Stomach (tissue), 9 donors: ENCODE results near the gene CDC34. TPM values are rescaled to one million over a fixed set of nuclear protein-coding genes. Genes with fewer than 3 reads are reported as not detected.

ENCODE experiments used
- DNase-seq, 2 donors: peaks; one replicate each; pipeline versions ENCODE4 v3.0.0 to v3.0.0-alpha.2; 2013 to 2019
- H3K27ac ChIP-seq, 5 donors: fragments of 200-600 bp in 4 of 5; sonication (generic) in 4 of 5; one replicate each; pipeline ENCODE4 v1.5.1; 2013 to 2019; ENCODE audit warnings: mild to moderate bottlenecking in 1 of 5, moderate library complexity in 1 of 5
- H3K27me3 ChIP-seq, 3 donors: fragments of 200-600 bp; sonication (generic); one replicate each; pipeline ENCODE4 v1.5.1; 2017 to 2019; ENCODE audit warnings: mixed run types in 1 of 3
- H3K36me3 ChIP-seq, 4 donors: fragments of 200-600 bp; sonication (generic); 1 replicate in 3 of 4; 2 replicates in 1 of 4; pipeline ENCODE4 v1.5.1; 2016 to 2019
- H3K4me1 ChIP-seq, 4 donors: fragments of 200-600 bp; sonication (generic); one replicate each; pipeline ENCODE4 v1.5.1; 2016 to 2019
- H3K4me3 ChIP-seq, 4 donors: fragments of 200-600 bp; sonication (generic) in 3 of 4; one replicate each; pipeline ENCODE4 v1.5.1; 2016 to 2019; ENCODE audit warnings: mild to moderate bottlenecking in 1 of 4
- H3K9me3 ChIP-seq, 4 donors: fragments of 200-600 bp; sonication (generic); one replicate each; pipeline ENCODE4 v1.5.1; 2016 to 2019
- EP300 ChIP-seq: sonication (generic); formaldehyde crosslinking; IDR thresholded peaks from one replicate; pipeline ENCODE4 v1.6.1; 2017; ENCODE audit warnings: antibody characterized with exemption
- POLR2A ChIP-seq, 4 donors: fragments of 450-650 bp; IDR thresholded peaks; one replicate each; pipeline ENCODE4 v1.6.1; 2016; ENCODE audit warnings: antibody characterized with exemption in 4 of 4, control low read depth in 2 of 4, mild to moderate bottlenecking in 1 of 4, moderate library complexity in 1 of 4
- POLR2AphosphoS5 ChIP-seq, 3 donors: sonication (generic); formaldehyde crosslinking; IDR thresholded peaks; one replicate each; pipeline ENCODE4 v1.6.1; 2016; ENCODE audit warnings: antibody characterized with exemption in 3 of 3
- WGBS, 5 donors: extraction: QIAGEN DNeasy Blood & Tissue Kit in 3 of 5; methylation state at CpG; one replicate each; pipeline versions ENCODE4 v1.1.5 to v1.1.7; 2013 to 2018; 5-methylcytosine and 5-hydroxymethylcytosine counted together
- intact Hi-C: fragments of 100-400 bp; cut with DNase I; formaldehyde crosslinking; loops from one replicate; pipeline ENCODE4 v1.15.1; 2023; ENCODE audit warnings: low total_unique reads
- polyA plus RNA-seq, 3 donors: library from polyadenylated mRNA; stranded (reverse); fragments of 200-250 nt; gene quantifications; one replicate each; pipeline ENCODE4 v1.2.3, GENCODE V29; 2013
- total RNA-seq, 5 donors: library from RNA; depleted of rRNA; stranded (reverse); fragments of >200 nt; gene quantifications; one replicate each; pipeline versions ENCODE4 v1.1.0 to v1.2.3, GENCODE V29; 2014 to 2016
- TF ChIP-seq, protein P1 (sequence below), 7 experiments: fragments of 450-650 bp in 4 of 7; fragments of 200-600 bp in 3 of 7; sonication (generic) in 3 of 7; IDR thresholded peaks; one replicate each; pipeline ENCODE4 v1.5.1; 2016 to 2019; ENCODE audit warnings: antibody characterized with exemption in 7 of 7, control low read depth in 2 of 7, mild to moderate bottlenecking in 1 of 7
- donor health status: healthy with polysubstance abuse.
- donor health status: Bipolar disorder and iron deficiency.
- donor health status: healthy.

CDC34 gene
- total and polyA plus RNA-seq, 8 donors, result 26.1 to 503 (median 76.7) TPM

DNA sequence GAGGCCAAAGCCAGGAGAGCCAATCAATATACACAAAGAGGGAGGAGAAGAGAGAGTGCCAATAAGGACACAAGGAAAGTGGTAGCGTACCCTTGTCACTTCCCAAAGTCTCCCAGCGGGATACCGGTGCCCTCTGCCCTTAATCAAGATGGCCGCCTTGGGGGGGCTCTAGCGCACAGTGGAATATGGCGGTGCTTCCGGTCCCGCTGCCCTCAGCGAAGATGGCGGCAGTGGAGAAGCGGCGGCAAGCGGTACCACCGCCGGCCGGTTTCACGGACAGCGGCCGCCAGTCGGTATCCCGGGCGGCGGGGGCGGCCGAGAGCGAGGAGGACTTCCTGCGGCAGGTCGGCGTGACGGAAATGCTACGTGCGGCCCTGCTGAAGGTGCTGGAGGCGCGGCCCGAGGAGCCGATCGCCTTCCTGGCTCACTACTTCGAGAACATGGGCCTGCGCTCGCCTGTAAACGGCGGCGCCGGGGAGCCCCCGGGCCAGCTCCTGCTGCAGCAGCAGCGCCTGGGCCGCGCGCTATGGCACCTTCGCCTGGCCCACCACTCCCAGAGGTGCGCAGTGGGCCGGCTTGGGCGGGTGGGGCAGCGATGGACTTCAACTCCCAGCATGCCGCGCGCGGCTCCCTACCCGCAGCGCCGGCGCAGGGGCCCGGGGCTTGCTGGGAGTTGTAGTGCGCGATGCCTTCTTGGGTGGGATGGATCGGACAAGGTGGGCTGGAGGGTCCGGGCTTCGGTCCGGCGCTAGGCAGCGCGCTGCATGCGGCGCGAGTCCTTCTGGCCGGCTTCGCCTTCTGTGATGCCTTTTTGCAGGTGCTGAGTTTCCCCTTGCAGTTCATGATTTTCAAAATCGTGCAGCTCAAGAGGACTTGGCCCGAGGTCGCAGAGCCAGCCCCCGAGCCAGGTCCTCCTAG is 24.0 kb upstream of the CDC34 start, which contains the start of gene TPGS1:
Gene TPGS1, plus strand, starts transcription at position 212 of the 918 bp plus-strand sequence. Its CDS starts 10 bp downstream, at position 222.
- H3K36me3 ChIP-seq, result peaks cover 0 to 11% (median 4%) of the 10 kb centered on the region in 4 donors
- H3K27me3 ChIP-seq, result no peaks in the 10 kb centered on the region
- peaks cover 15 to 46% (median 34%) of the 10 kb centered on the region in 4 donors for H3K4me1 ChIP-seq
- TF ChIP-seq POLR2A (IDR thresholded peaks at IDR 0.05) (no peak), EP300 (peak; percentile 2), POLR2AphosphoS5 (IDR thresholded peaks at IDR 0.05) (peak; percentile 23 to 82 (median 65))
- TF ChIP-seq, protein P1, sequence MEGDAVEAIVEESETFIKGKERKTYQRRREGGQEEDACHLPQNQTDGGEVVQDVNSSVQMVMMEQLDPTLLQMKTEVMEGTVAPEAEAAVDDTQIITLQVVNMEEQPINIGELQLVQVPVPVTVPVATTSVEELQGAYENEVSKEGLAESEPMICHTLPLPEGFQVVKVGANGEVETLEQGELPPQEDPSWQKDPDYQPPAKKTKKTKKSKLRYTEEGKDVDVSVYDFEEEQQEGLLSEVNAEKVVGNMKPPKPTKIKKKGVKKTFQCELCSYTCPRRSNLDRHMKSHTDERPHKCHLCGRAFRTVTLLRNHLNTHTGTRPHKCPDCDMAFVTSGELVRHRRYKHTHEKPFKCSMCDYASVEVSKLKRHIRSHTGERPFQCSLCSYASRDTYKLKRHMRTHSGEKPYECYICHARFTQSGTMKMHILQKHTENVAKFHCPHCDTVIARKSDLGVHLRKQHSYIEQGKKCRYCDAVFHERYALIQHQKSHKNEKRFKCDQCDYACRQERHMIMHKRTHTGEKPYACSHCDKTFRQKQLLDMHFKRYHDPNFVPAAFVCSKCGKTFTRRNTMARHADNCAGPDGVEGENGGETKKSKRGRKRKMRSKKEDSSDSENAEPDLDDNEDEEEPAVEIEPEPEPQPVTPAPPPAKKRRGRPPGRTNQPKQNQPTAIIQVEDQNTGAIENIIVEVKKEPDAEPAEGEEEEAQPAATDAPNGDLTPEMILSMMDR (IDR thresholded peaks at IDR 0.05), result no peak
- H3K27ac ChIP-seq, result peak within 1 kb of the TSS; percentile 91 to 98 (median 96)
- peak within 1 kb of the TSS; percentile 77 to 100 (median 100) for H3K4me3 ChIP-seq
- WGBS, 5 donors, result 0 to 6% (median 1%) methylated on average over 8 to 81 of the region's 81 CpGs
- intact Hi-C loops, result no loop called here
- peak; percentile 78 to 92 for DNase-seq
- no peaks in the 10 kb centered on the region for H3K9me3 ChIP-seq

DNA sequence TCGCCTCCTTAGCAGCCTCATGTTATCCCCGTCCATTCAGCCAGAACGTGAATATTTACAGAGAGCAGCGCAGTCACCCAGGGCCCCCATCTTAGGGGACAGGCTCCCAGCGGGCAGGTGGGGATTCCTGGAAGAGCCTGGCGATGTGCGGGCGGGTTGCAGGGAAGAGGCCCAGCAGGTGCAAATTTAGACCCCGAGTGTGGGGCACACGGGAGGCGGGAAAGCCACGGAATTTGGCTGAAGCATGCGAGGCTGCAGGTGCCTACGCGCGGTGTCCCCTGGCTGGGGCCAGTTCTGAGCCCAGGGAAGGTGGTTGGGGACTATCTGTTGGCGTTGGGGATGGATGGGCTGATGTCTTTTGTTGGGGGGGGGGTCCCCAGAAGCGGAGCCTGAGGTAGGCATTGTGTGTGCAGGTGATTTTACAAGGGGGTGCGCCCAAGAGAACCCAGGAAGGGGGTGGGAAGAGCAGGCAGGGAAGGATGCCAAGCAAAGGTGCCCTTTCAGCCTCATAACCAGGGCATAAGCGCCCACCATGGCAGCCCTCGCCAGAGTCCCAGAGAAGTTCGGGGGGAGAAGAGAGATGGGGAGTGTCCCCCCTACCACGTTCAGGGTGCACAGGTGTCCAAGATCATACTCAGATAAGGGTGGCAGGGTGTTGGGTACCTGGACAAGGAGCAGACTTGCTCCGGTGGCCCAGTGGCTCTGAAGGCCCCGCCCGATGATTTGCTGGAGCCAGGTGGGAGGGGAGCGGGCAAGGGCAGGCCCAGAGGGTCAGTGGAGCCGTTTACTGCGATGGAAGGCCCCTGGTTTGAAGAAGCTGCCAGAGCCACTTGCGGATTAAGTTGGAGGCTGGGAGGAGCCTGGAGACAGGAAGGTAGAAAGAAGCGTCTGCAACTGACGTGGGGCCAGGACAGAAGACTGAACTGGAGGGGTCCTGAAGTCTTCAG is 23.1 kb upstream of the CDC34 start:
- peaks cover 15 to 54% (median 41%) of the 10 kb centered on the region in 4 donors for H3K4me1 ChIP-seq
- TF ChIP-seq POLR2AphosphoS5 (IDR thresholded peaks at IDR 0.05) (no peak), POLR2A (IDR thresholded peaks at IDR 0.05) (no peak), EP300 (no peak)
- TF ChIP-seq, protein P1 (IDR thresholded peaks at IDR 0.05), result no peak
- WGBS, 5 donors, result 48 to 62% (median 55%) methylated on average over 26 to 32 of the region's 32 CpGs
- H3K27ac ChIP-seq, result peak overlapping the region in 2 of 5 donors; percentile 96 to 98
- DNase-seq, result no peak
- H3K36me3 ChIP-seq, result peaks cover 0 to 11% (median 4%) of the 10 kb centered on the region in 4 donors
- H3K4me3 ChIP-seq, result peak overlapping the region; percentile 77 to 100 (median 100)
- H3K27me3 ChIP-seq, result no peaks in the 10 kb centered on the region
- intact Hi-C loops, result no loop called here
- no peaks in the 10 kb centered on the region for H3K9me3 ChIP-seq

DNA sequence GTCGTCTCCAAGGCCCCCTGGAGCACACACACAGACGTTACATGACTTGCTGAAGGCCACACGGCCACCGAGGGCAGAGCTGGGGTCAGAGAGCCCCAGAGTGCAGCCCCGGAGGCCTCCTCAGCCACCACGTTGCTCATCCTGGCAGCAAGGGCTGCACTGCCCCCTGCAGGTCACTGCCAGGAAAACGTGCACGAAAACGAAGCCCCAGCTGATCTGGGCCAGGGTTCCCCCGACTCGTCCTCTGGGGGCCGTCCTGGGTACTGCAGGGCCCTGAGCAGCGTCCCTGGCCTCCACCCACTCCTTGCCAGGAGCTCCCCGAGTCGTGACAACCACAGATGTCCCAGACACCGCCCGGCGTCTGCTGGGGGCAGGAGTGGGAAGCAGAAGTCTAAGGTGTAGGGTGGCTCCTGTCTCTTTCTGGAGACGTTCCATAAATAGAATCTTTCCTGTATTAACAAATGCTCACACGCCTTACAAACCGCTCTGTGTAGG is 20.9 kb upstream of the CDC34 start:
- Histone ChIP-seq H3K4me3 (peak overlapping the region; percentile 5 to 23 (median 20)), H3K27me3 (no peaks in the 10 kb centered on the region), H3K4me1 (peaks cover 15 to 52% (median 41%) of the 10 kb centered on the region in 4 donors), H3K9me3 (no peaks in the 10 kb centered on the region), H3K27ac (peak overlapping the region; percentile 42 to 80 (median 71)), H3K36me3 (peaks cover 0 to 11% (median 6%) of the 10 kb centered on the region in 4 donors)
- WGBS, 5 donors, result 18 to 28% (median 25%) methylated on average over 15 to 21 of the region's 21 CpGs
- TF ChIP-seq POLR2AphosphoS5 (IDR thresholded peaks at IDR 0.05) (peak in 1 of 3 donors; percentile 34), EP300 (no peak)
- TF ChIP-seq, protein P1 (IDR thresholded peaks at IDR 0.05), result peak in 5 of 7 experiments; percentile 75 to 95 (median 89)
- peak; percentile 77 to 94 for DNase-seq
- intact Hi-C loops, result no loop called here
